HFFc6 (cell line): ENCODE results near the gene ASS1. TPM values are rescaled to one million over a fixed set of nuclear protein-coding genes. Genes with fewer than 3 reads are reported as not detected.

Experiments
- DNase-seq: peaks from one replicate; pipeline ENCODE4 v3.0.0-alpha.2; 2018
- H3K27ac Mint-ChIP-seq: 2 replicates; pipeline ENCODE4 v1.8.0; 2020; ENCODE audit warnings: mild to moderate bottlenecking, mixed read lengths
- H3K27me3 Mint-ChIP-seq: 2 replicates; pipeline ENCODE4 v1.8.0; 2021; ENCODE audit warnings: mild to moderate bottlenecking, moderate library complexity, mixed read lengths; ENCODE audit not compliant: insufficient read depth
- H3K36me3 Mint-ChIP-seq: 2 replicates; pipeline ENCODE4 v1.8.0; 2021; ENCODE audit warnings: low read depth, mixed read lengths
- H3K4me1 Mint-ChIP-seq: 2 replicates; pipeline ENCODE4 v1.8.0; 2020; ENCODE audit warnings: low read depth, mixed read lengths
- H3K4me3 Mint-ChIP-seq: 2 replicates; pipeline ENCODE4 v1.8.0; 2020; ENCODE audit warnings: mild to moderate bottlenecking, moderate library complexity, mixed read lengths
- H3K9me3 Mint-ChIP-seq: 2 replicates; pipeline ENCODE4 v1.8.0; 2020; ENCODE audit warnings: mild to moderate bottlenecking, mixed read lengths
- CTCF ChIP-seq: fragments of 200-600 bp; sonication (generic); IDR thresholded peaks from 2 replicates; pipeline ENCODE4 v1.5.0; 2021; ENCODE audit warnings: antibody characterized with exemption, mild to moderate bottlenecking
- total RNA-seq, 6 experiments: library from RNA; stranded (reverse); fragmentation: NEBNext Ultra II Directional; extraction: Animal tissue kit (Norgen Biotek cat#: 25700); gene quantifications; 2 replicates in 1 of 6; 3 replicates in 5 of 6; pipeline ENCODE4 v1.2.3, GENCODE V29; 2021

The ASS1 gene
- total RNA-seq, 6 experiments from 2014 or later = 48.6 to 103 (median 53.7) TPM

GRCh38 chr9:130512199-130512598 is 67.4 kb downstream of the ASS1 start:
- H3K27ac Mint-ChIP-seq = no peak overlapping the region
- H3K9me3 Mint-ChIP-seq = peaks cover 4% of the 10 kb centered on the region; the same call in 1 of the 2 replicates
- peaks cover 11% of the 10 kb centered on the region for H3K27me3 Mint-ChIP-seq
- no peaks in the 10 kb centered on the region; the same call in 1 of the 2 replicates for H3K4me1 Mint-ChIP-seq
- TF ChIP-seq CTCF = no peak
- no peak overlapping the region for H3K4me3 Mint-ChIP-seq
- DNase-seq = no peak
- no peaks in the 10 kb centered on the region for H3K36me3 Mint-ChIP-seq

- H3K27ac Mint-ChIP-seq = no peak overlapping the region
- no peak overlapping the region for H3K4me3 Mint-ChIP-seq
- peaks cover 4% of the 10 kb centered on the region; the same call in 1 of the 2 replicates for H3K9me3 Mint-ChIP-seq
- no peaks in the 10 kb centered on the region; the same call in 1 of the 2 replicates for H3K4me1 Mint-ChIP-seq
- no peaks in the 10 kb centered on the region for H3K36me3 Mint-ChIP-seq
- TF ChIP-seq CTCF = no peak
- no peak for DNase-seq
- peaks cover 15% of the 10 kb centered on the region for H3K27me3 Mint-ChIP-seq
Measured at GRCh38 chr9:130513078-130513477, 68.3 kb downstream of the ASS1 start.

GRCh38 chr9:130518233-130518632 is 73.5 kb downstream of the ASS1 start:
- no peak for DNase-seq
- Mint-ChIP-seq H3K36me3 (no peaks in the 10 kb centered on the region), H3K4me3 (no peak overlapping the region), H3K27me3 (peaks cover 11% of the 10 kb centered on the region), H3K9me3 (no peaks in the 10 kb centered on the region), H3K27ac (no peak overlapping the region), H3K4me1 (no peaks in the 10 kb centered on the region; the same call in 1 of the 2 replicates)
- no peak for TF ChIP-seq CTCF

GRCh38 chr9:130518943-130519799 is 74.4 kb downstream of the ASS1 start:
- no peak overlapping the region for H3K4me3 Mint-ChIP-seq
- peaks cover 16% of the 10 kb centered on the region for H3K27me3 Mint-ChIP-seq

GRCh38 chr9:130519927-130520326 is 75.2 kb downstream of the ASS1 start:
- Mint-ChIP-seq H3K4me3 (no peak overlapping the region), H3K4me1 (no peaks in the 10 kb centered on the region; the same call in 1 of the 2 replicates), H3K27ac (no peak overlapping the region), H3K27me3 (peaks cover 18% of the 10 kb centered on the region), H3K9me3 (no peaks in the 10 kb centered on the region), H3K36me3 (no peaks in the 10 kb centered on the region)
- no peak for TF ChIP-seq CTCF
- DNase-seq = no peak

More at GRCh38 chr9:130518943-130519799, 74.4 kb downstream of the ASS1 start:
- Mint-ChIP-seq H3K9me3 (no peaks in the 10 kb centered on the region), H3K36me3 (no peaks in the 10 kb centered on the region), H3K4me1 (no peaks in the 10 kb centered on the region; the same call in 1 of the 2 replicates), H3K27ac (no peak overlapping the region)
- no peak for TF ChIP-seq CTCF
- DNase-seq = no peak
